ENCODE data around the gene RHOA. TPM values are rescaled to one million over a fixed set of nuclear protein-coding genes. Genes with fewer than 3 reads are reported as not detected.

Gene RHOA
- total and polyA plus RNA-seq, 7 experiments from 2014 or later: 212 to 576 (median 331) TPM

DNA sequence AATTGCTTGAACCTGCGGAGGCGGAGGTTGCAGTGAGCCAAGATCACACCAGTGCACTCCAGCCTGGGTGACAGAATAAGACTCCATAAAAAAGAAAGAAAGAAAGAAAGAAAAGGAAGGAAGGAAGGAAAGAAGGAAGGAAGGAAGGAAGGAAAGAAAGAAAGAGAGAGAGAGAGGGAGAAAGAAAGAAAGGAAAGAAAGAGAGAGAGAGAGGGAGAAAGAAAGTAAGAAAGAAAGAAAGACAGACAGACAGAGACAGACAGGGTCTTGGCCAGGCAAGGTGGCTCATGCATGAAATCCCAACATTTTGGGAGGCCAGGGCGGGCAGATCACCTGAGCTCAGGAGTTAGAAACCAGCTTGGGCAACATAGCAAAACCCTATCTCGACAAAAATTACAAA is 41.8 kb upstream of the RHOA start:
- no peak overlapping the region for H3K4me3 ChIP-seq (ENCODE audit: low read length)
- H3K4me3 Mint-ChIP-seq: no peak overlapping the region
- H3K27ac ChIP-seq (ENCODE audit: low read depth, low read length): no peak overlapping the region
- H3K9me3 Mint-ChIP-seq: no peaks in the 10 kb centered on the region
- DNase-seq (no peak), ATAC-seq (no peak)
- H3K36me3 ChIP-seq (ENCODE audit: control insufficient read depth in 2 of 3, insufficient read depth in 3 of 3, low read length in 3 of 3): no peaks in the 10 kb centered on the region
- H3K27me3 Mint-ChIP-seq: no peaks in the 10 kb centered on the region
- H3K9me3 ChIP-seq (ENCODE audit: control insufficient read depth in 2 of 3, low read length in 3 of 3): no peaks in the 10 kb centered on the region
- H3K27me3 ChIP-seq (ENCODE audit: control insufficient read depth in 2 of 2, insufficient read depth in 2 of 2, low read length in 2 of 2): no peaks in the 10 kb centered on the region
- peak overlapping the region in 1 of 9 donors; percentile 51 for H3K27ac Mint-ChIP-seq
- ChIA-PET CTCF (interaction anchor here (0.7 kb wide), 1 partner anchor 114 kb away, joined by 5 read pairs; the partner anchor contains the start of gene USP4), POLR2A (interaction anchor here (0.6 to 1.2 kb wide), 4 partner anchors 10 to 145 kb away, joined by 3 to 5 read pairs (median 4); no protein-coding TSS in a partner anchor)
- no peaks in the 10 kb centered on the region for H3K4me1 ChIP-seq (ENCODE audit: control insufficient read depth in 2 of 2, insufficient read depth in 2 of 2, low read length in 2 of 2)
- intact Hi-C loops (cut with micrococcal nuclease): no loop called here
- H3K4me1 Mint-ChIP-seq: peaks cover 0 to 6% (median 5%) of the 10 kb centered on the region in 7 donors
- no peaks in the 10 kb centered on the region for H3K36me3 Mint-ChIP-seq

GRCh38 chr3:49445391-49445790 is 33.6 kb upstream of the RHOA start:
- H3K27ac ChIP-seq (ENCODE audit: low read depth, low read length): no peak overlapping the region
- DNase-seq (no peak), ATAC-seq (no peak)
- H3K36me3 ChIP-seq (ENCODE audit: control insufficient read depth in 2 of 3, insufficient read depth in 3 of 3, low read length in 3 of 3): no peaks in the 10 kb centered on the region
- Mint-ChIP-seq H3K4me1 (peaks cover 5 to 25% (median 18%) of the 10 kb centered on the region in 7 donors), H3K4me3 (no peak overlapping the region), H3K9me3 (no peaks in the 10 kb centered on the region), H3K36me3 (no peaks in the 10 kb centered on the region), H3K27me3 (no peaks in the 10 kb centered on the region), H3K27ac (peak overlapping the region in 3 of 9 donors; percentile 25 to 60 (median 45))
- H3K27me3 ChIP-seq (ENCODE audit: control insufficient read depth in 2 of 2, insufficient read depth in 2 of 2, low read length in 2 of 2): no peaks in the 10 kb centered on the region
- intact Hi-C loops (cut with micrococcal nuclease): loop anchor here (5.0 to 10.0 kb wide), 2 partner anchors 51 to 458 kb away; no protein-coding TSS in a partner anchor
- H3K4me3 ChIP-seq (ENCODE audit: low read length): no peak overlapping the region
- H3K4me1 ChIP-seq (ENCODE audit: control insufficient read depth in 2 of 2, insufficient read depth in 2 of 2, low read length in 2 of 2): peaks cover 10 to 15% of the 10 kb centered on the region in 2 donors
- no peaks in the 10 kb centered on the region for H3K9me3 ChIP-seq (ENCODE audit: control insufficient read depth in 2 of 3, low read length in 3 of 3)
- ChIA-PET POLR2A (interaction anchor here (0.6 to 2.9 kb wide), 8 partner anchors 16 to 112 kb away, joined by 3 to 22 read pairs (median 5); partner anchors contain the start of genes DAG1, NICN1, RHOA and TCTA), CTCF (interaction anchor here (1.5 to 5.0 kb wide), 3 partner anchors 29 to 149 kb away, joined by 3 to 23 read pairs (median 14); partner anchors contain the start of gene USP4)

GRCh38 chr3:49434731-49435130 is 23.0 kb upstream of the RHOA start:
- H3K4me3 ChIP-seq (ENCODE audit: low read length): no peak overlapping the region
- Mint-ChIP-seq H3K4me1 (peaks cover 0 to 5% (median 2%) of the 10 kb centered on the region in 7 donors), H3K4me3 (no peak overlapping the region), H3K27me3 (no peaks in the 10 kb centered on the region), H3K36me3 (no peaks in the 10 kb centered on the region), H3K27ac (no peak overlapping the region), H3K9me3 (no peaks in the 10 kb centered on the region)
- H3K27ac ChIP-seq (ENCODE audit: low read depth, low read length): no peak overlapping the region
- H3K4me1 ChIP-seq (ENCODE audit: control insufficient read depth in 2 of 2, insufficient read depth in 2 of 2, low read length in 2 of 2): no peaks in the 10 kb centered on the region
- H3K36me3 ChIP-seq (ENCODE audit: control insufficient read depth in 2 of 3, insufficient read depth in 3 of 3, low read length in 3 of 3): no peaks in the 10 kb centered on the region
- POLR2A ChIA-PET: no interaction called here
- H3K9me3 ChIP-seq (ENCODE audit: control insufficient read depth in 2 of 3, low read length in 3 of 3): no peaks in the 10 kb centered on the region
- CTCF ChIA-PET: no interaction called here
- no peaks in the 10 kb centered on the region for H3K27me3 ChIP-seq (ENCODE audit: control insufficient read depth in 2 of 2, insufficient read depth in 2 of 2, low read length in 2 of 2)
- DNase-seq: no peak
- ATAC-seq: no peak
- intact Hi-C loops (cut with micrococcal nuclease): no loop called here

- ChIA-PET CTCF (interaction anchor here (0.6 to 1.6 kb wide), 5 partner anchors 13 to 263 kb away, joined by 3 to 8 read pairs (median 5); partner anchors contain the start of gene USP4), POLR2A (interaction anchor here (0.6 to 2.8 kb wide), 18 partner anchors 8 to 1953 kb away, joined by 3 to 29 read pairs (median 4); partner anchors contain the start of genes NDUFAF3, QRICH1, RHOA and SCAP)
- H3K36me3 ChIP-seq (ENCODE audit: control insufficient read depth in 2 of 3, insufficient read depth in 3 of 3, low read length in 3 of 3): peaks cover 0 to 21% (median 0%) of the 10 kb centered on the region in 3 experiments
- peaks cover 0 to 5% of the 10 kb centered on the region in 2 donors for H3K4me1 ChIP-seq (ENCODE audit: control insufficient read depth in 2 of 2, insufficient read depth in 2 of 2, low read length in 2 of 2)
- DNase-seq (peak in 1 of 9 donors; percentile 13), ATAC-seq (no peak)
- H3K27ac ChIP-seq (ENCODE audit: low read depth, low read length): peak overlapping the region; percentile 83
- peak overlapping the region; percentile 84 for H3K4me3 ChIP-seq (ENCODE audit: low read length)
- H3K4me3 Mint-ChIP-seq: peak overlapping the region; percentile 88 to 98 (median 94)
- peak overlapping the region; percentile 49 to 96 (median 94) for H3K27ac Mint-ChIP-seq
- intact Hi-C loops (cut with micrococcal nuclease): loop anchor here (1.0 to 5.0 kb wide), 10 partner anchors 12 to 421 kb away; partner anchors contain the start of genes DAG1 (in 2 of the 2), TCTA (in 2 of the 2), USP4 (in 2 of the 2) and APEH (in 1 of the 2)
- H3K27me3 ChIP-seq (ENCODE audit: control insufficient read depth in 2 of 2, insufficient read depth in 2 of 2, low read length in 2 of 2): no peaks in the 10 kb centered on the region
- peaks cover 0 to 15% (median 6%) of the 10 kb centered on the region in 5 donors for H3K36me3 Mint-ChIP-seq
- H3K27me3 Mint-ChIP-seq: no peaks in the 10 kb centered on the region
- no peaks in the 10 kb centered on the region for H3K9me3 ChIP-seq (ENCODE audit: control insufficient read depth in 2 of 3, low read length in 3 of 3)
- peaks cover 17 to 37% (median 28%) of the 10 kb centered on the region in 7 donors for H3K4me1 Mint-ChIP-seq
- H3K9me3 Mint-ChIP-seq: no peaks in the 10 kb centered on the region
Measured at GRCh38 chr3:49428752-49429080, 16.9 kb upstream of the RHOA start.

DNA sequence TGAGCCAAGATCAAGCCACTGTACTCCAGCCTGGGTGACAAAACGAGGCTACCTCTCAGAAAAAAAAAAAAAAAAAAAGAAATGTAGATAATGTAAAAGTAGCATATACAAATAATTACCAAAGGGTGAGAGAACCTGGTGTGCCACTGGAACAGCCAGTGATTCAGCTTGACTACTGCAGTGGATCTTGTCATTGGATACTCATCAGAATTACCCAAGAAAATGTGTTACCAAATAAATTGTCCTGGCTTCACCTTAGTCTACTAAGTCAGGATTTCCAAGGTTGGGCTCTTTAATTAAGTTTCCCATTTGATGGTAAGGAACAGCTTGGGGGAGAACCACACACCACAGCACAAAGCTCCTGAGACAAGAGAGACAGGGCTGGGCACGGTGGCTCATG is 15.8 kb upstream of the RHOA start:
- Histone ChIP-seq H3K36me3 (ENCODE audit: control insufficient read depth in 2 of 3, insufficient read depth in 3 of 3, low read length in 3 of 3) (peaks cover 0 to 21% (median 0%) of the 10 kb centered on the region in 3 experiments), H3K27ac (ENCODE audit: low read depth, low read length) (no peak overlapping the region), H3K27me3 (ENCODE audit: control insufficient read depth in 2 of 2, insufficient read depth in 2 of 2, low read length in 2 of 2) (no peaks in the 10 kb centered on the region), H3K4me3 (ENCODE audit: low read length) (no peak overlapping the region), H3K4me1 (ENCODE audit: control insufficient read depth in 2 of 2, insufficient read depth in 2 of 2, low read length in 2 of 2) (peaks cover 0 to 5% of the 10 kb centered on the region in 2 donors), H3K9me3 (ENCODE audit: control insufficient read depth in 2 of 3, low read length in 3 of 3) (no peaks in the 10 kb centered on the region)
- DNase-seq (no peak), ATAC-seq (no peak)
- ChIA-PET POLR2A (interaction anchor here (2.4 to 2.5 kb wide), 2 partner anchors 11 to 87 kb away, joined by 26 to 29 read pairs; partner anchors contain the start of gene USP4), CTCF (interaction anchor here (0.6 to 0.9 kb wide), 2 partner anchors 11 to 506 kb away, joined by 4 to 5 read pairs; no protein-coding TSS in a partner anchor)
- H3K9me3 Mint-ChIP-seq: no peaks in the 10 kb centered on the region
- no peaks in the 10 kb centered on the region for H3K27me3 Mint-ChIP-seq
- H3K36me3 Mint-ChIP-seq: peaks cover 0 to 19% (median 6%) of the 10 kb centered on the region in 5 donors
- peak overlapping the region; percentile 88 to 98 (median 94) for H3K4me3 Mint-ChIP-seq
- intact Hi-C loops (cut with micrococcal nuclease): loop anchor here (5.0 kb wide), 2 partner anchors 70 to 420 kb away; partner anchors contain the start of genes GPX1 (in 1 of the 2) and WDR6 (in 1 of the 2)
- H3K27ac Mint-ChIP-seq: peak overlapping the region in 3 of 9 donors; percentile 73 to 95 (median 89)
- peaks cover 17 to 43% (median 35%) of the 10 kb centered on the region in 7 donors for H3K4me1 Mint-ChIP-seq

DNA sequence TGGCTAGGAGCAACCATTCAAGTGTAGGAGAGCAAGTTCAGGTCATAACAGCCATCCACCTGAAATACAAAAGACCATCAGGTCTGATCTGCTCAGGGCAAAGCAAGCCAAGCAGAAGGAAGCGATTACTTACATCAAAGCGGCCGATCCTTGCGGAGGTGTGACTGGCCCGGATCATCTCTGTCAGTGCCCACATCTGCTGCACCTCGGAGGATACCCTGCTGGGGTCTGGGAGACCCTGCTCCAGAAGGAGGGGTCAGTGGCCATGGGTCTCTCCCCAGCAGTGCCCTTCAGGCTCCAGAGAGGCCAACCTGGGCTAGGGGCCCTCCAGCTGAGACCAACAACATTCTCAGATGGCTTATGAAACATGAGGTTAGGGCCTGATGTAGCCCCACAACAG is 13.0 kb upstream of the RHOA start:
- Mint-ChIP-seq H3K4me3 (no peak overlapping the region), H3K27me3 (no peaks in the 10 kb centered on the region), H3K9me3 (no peaks in the 10 kb centered on the region), H3K27ac (peak overlapping the region in 8 of 9 donors; percentile 26 to 83 (median 57)), H3K4me1 (peaks cover 16 to 58% (median 50%) of the 10 kb centered on the region in 7 donors), H3K36me3 (peaks cover 0 to 21% (median 6%) of the 10 kb centered on the region in 5 donors)
- H3K27me3 ChIP-seq (ENCODE audit: control insufficient read depth in 2 of 2, insufficient read depth in 2 of 2, low read length in 2 of 2): no peaks in the 10 kb centered on the region
- H3K4me3 ChIP-seq (ENCODE audit: low read length): no peak overlapping the region
- H3K27ac ChIP-seq (ENCODE audit: low read depth, low read length): no peak overlapping the region
- CTCF ChIA-PET: interaction anchor here (1.4 kb wide), 1 partner anchor 85 kb away, joined by 4 read pairs; the partner anchor contains the start of gene USP4
- intact Hi-C loops (cut with micrococcal nuclease): loop anchor here (5.0 kb wide), 2 partner anchors 68 to 418 kb away; partner anchors contain the start of genes GPX1 (in 1 of the 2) and WDR6 (in 1 of the 2)
- POLR2A ChIA-PET: interaction anchor here (0.6 to 2.3 kb wide), 3 partner anchors 8 to 304 kb away, joined by 3 to 13 read pairs (median 4); partner anchors contain the start of gene USP19
- ATAC-seq (no peak), DNase-seq (no peak)
- H3K9me3 ChIP-seq (ENCODE audit: control insufficient read depth in 2 of 3, low read length in 3 of 3): no peaks in the 10 kb centered on the region
- H3K36me3 ChIP-seq (ENCODE audit: control insufficient read depth in 2 of 3, insufficient read depth in 3 of 3, low read length in 3 of 3): peaks cover 0 to 21% (median 0%) of the 10 kb centered on the region in 3 experiments
- H3K4me1 ChIP-seq (ENCODE audit: control insufficient read depth in 2 of 2, insufficient read depth in 2 of 2, low read length in 2 of 2): peaks cover 3 to 5% of the 10 kb centered on the region in 2 donors

Data from naive thymus-derived CD4-positive, alpha-beta T cell (primary cell).